IPS DF 6.9 (cell line): ENCODE measurements around the gene GADD45B.
"Not testable (repeated sequence)": the region's sequence is repeated elsewhere in the genome, so short reads cannot be mapped to it uniquely, and the experiment has no call there.

Experiments
- DNase-seq: peaks from one replicate; pipeline ENCODE4 v3.0.0-alpha.2; 2013; ENCODE audit warnings: low read depth, low spot score
- H3K27ac ChIP-seq: one replicate; pipeline ENCODE4 v1.5.1; 2013; ENCODE audit warnings: low read length, control low read depth
- H3K27me3 ChIP-seq: 2 replicates; pipeline ENCODE4 v1.6.1; 2013; ENCODE audit warnings: mild to moderate bottlenecking, low read length; ENCODE audit not compliant: control insufficient read depth, insufficient read depth
- H3K36me3 ChIP-seq: 2 replicates; pipeline ENCODE4 v1.6.1; 2013; ENCODE audit warnings: low read length; ENCODE audit not compliant: control insufficient read depth, insufficient read depth
- H3K4me1 ChIP-seq: 2 replicates; pipeline ENCODE4 v1.6.1; 2013; ENCODE audit warnings: low read length; ENCODE audit not compliant: control insufficient read depth, insufficient read depth
- H3K4me3 ChIP-seq: 2 replicates; pipeline ENCODE4 v1.5.1; 2013; ENCODE audit warnings: mild to moderate bottlenecking, low read length
- H3K9me3 ChIP-seq: 2 replicates; pipeline ENCODE4 v1.6.1; 2013; ENCODE audit warnings: low read length, inconsistent platforms; ENCODE audit not compliant: control insufficient read depth, insufficient read depth
- WGBS: extraction: QIAGEN DNeasy Blood & Tissue Kit; methylation state at CpG from one replicate; pipeline ENCODE4 v1.1.7; 2013; ENCODE audit warnings: mixed read lengths, missing lambda C conversion rate; ENCODE audit not compliant: insufficient read length, insufficient coverage; 5-methylcytosine and 5-hydroxymethylcytosine counted together

Gene GADD45B

DNA sequence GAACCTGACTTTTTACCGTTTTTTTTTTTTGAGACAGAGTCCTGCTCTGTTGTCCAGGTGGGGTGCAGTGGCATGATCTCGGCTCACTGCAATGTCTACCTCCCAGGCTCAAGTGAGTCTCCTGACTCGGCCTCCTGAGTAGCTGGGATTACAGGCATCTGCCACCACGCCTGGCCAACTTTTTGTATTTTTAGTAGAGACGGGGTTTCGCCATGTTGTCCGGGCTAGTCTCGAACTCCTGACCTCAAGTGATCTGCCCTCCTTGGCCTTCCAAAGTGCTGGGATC lies 6.1 kb upstream of the GADD45B start:
- H3K4me3 ChIP-seq, H3K27ac ChIP-seq, H3K27me3 ChIP-seq, H3K36me3 ChIP-seq, DNase-seq, H3K9me3 ChIP-seq, H3K4me1 ChIP-seq: not testable (repeated sequence)
- WGBS, result no CpG with 5 or more reads among the region's 8 CpGs

DNA sequence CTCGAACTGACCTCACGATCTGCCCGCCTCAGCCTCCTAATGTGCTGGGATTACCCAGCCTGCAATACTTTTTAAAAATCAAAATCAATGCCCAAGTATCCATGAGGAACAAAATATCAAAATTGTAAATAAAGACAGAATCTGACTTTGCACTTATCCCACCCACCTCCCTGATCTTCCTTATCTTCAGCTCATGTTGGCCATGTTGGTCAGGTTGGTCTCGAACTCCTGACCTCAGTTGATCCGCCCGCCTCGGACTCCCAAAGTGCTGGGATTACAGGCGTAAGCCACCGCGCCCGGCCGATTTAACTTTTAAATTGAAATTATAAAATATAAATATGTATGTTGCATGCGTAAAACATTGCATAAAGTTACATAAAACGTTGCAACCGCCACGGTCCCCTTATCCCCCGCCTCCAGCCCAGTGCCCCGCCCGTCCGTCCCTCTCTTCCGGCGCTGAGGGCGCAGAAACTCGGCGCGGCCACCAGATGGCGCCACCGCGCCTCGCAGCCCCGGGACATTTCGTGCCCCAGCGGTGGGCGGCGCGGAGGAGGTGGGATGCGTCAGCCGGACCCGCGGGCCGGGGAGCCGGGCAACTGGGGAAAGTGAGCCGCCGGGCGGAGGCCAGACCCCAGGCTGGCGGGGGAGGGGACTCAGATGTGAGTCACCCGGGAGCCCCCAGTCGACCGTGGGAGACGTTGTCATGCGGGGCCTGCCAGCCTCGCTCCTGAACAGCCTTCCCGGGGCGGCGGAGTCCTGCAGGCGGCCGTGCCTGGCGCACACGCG lies 1.5 kb upstream of the GADD45B start:
- H3K36me3 ChIP-seq, result no peaks in the 10 kb centered on the region
- WGBS, result no CpG with 5 or more reads among the region's 60 CpGs
- H3K27me3 ChIP-seq, result no peaks in the 10 kb centered on the region
- H3K4me3 ChIP-seq, result no peak overlapping the region; the same call in 1 of the 2 replicates
- no peak overlapping the region for H3K27ac ChIP-seq
- DNase-seq, result no peak
- peaks cover 5% of the 10 kb centered on the region; the same call in 1 of the 2 replicates for H3K4me1 ChIP-seq
- no peaks in the 10 kb centered on the region for H3K9me3 ChIP-seq

DNA sequence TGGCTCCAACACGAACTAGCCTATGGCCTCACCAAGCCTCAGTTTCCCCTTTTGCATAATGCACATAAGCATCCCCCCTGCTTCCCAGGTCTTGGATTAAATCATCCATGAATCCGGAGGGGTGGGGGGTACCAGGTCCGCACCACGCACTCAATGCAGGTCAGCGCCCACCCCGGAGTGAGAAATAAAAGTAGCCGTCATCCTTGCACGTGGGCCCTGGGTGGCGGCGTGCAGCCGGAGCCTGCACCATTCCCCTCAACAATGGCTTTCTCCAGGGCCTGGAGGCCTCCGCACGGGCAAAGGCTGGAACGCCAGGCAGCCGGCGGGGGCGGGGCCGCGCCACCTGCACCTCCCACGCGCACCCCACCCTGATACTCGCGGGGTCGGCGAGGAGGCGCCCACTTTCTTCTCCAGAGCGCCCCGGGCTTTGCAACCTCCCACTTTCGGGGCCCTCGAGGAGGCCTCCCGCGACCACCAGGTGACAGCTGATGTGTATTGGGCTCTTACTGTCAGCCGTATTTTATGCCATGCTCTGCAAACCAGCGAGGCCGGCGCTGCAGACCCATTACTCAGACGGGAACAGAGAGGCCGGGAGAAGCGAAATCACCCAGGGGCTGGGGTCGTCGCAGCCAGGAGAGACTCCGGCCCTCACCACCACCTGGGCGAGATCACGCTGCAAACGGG lies 767 bp upstream of the GADD45B start:
- DNase-seq, result no peak
- H3K4me3 ChIP-seq, result peak overlapping the region; percentile 4; the same call in 1 of the 2 replicates
- no peaks in the 10 kb centered on the region for H3K36me3 ChIP-seq
- no peaks in the 10 kb centered on the region for H3K9me3 ChIP-seq
- WGBS, result no CpG with 5 or more reads among the region's 45 CpGs
- H3K27me3 ChIP-seq, result no peaks in the 10 kb centered on the region
- H3K4me1 ChIP-seq, result peaks cover 5% of the 10 kb centered on the region; the same call in 1 of the 2 replicates
- no peak overlapping the region for H3K27ac ChIP-seq

DNA sequence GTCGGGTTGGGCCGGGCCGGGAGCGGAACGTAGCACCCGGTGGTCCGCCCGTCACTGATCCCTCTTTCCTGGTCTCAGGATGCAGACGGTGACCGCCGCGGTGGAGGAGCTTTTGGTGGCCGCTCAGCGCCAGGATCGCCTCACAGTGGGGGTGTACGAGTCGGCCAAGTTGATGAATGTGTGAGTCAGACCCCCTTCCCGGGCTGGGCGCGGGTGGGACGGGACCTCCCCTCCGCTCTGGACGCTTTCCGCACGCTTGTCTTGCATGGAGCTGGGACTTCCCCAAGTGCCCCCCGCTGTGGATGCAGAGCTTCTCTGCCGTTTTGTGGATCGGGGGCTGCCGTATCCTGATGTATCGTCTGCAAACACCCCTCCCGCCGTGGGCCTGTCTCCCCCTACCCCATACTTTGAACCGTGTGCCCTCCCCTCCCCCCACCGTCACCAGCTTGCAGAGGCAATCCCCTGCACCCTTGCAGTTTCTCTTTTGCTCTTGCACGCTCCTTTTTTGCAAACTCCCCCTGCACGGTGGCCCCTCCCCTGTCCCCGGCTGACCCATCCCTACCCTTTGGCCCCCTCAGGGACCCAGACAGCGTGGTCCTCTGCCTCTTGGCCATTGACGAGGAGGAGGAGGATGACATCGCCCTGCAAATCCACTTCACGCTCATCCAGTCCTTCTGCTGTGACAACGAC lies 669 bp downstream of the GADD45B start:
- Histone ChIP-seq H3K9me3 (no peaks in the 10 kb centered on the region), H3K4me3 (peak overlapping the region; percentile 74), H3K27ac (no peak overlapping the region), H3K36me3 (no peaks in the 10 kb centered on the region), H3K27me3 (no peaks in the 10 kb centered on the region), H3K4me1 (peaks cover 5% of the 10 kb centered on the region; the same call in 1 of the 2 replicates)
- WGBS, result no CpG with 5 or more reads among the region's 42 CpGs
- DNase-seq, result no peak

DNA sequence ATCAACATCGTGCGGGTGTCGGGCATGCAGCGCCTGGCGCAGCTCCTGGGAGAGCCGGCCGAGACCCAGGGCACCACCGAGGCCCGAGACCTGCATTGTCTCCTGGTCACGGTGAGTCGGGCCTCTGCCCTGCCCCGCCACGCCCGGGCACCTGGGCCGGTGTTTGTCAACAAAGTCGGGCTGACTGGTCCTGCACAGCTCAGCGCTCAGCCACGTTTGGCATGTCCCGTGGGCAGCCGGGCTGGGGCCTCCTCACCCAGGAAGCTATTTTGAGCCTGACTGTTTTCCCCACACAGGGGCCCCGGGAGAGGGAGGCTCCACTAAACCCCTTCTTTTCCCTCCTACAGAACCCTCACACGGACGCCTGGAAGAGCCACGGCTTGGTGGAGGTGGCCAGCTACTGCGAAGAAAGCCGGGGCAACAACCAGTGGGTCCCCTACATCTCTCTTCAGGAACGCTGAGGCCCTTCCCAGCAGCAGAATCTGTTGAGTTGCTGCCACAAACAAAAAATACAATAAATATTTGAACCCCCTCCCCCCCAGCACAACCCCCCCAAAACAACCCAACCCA lies 1.3 kb downstream of the GADD45B start:
- no peak overlapping the region for H3K27ac ChIP-seq
- no CpG with 5 or more reads among the region's 27 CpGs for WGBS

DNA sequence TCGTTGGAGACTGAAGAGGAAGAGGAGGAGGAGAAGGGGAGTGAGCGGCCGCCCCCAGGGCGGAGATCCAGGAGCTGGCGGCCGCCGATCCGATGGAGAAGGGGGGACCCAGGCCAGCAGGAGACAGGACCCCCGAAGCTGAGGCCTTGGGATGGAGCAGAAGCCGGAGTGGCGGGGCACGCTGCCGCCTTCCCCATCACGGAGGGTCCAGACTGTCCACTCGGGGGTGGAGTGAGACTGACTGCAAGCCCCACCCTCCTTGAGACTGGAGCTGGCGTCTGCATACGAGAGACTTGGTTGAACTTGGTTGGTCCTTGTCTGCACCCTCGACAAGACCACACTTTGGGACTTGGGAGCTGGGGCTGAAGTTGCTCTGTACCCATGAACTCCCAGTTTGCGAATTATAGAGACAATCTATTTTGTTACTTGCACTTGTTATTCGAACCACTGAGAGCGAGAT lies 1.8 kb downstream of the GADD45B start:
- Histone ChIP-seq H3K4me1 (peaks cover 5% of the 10 kb centered on the region; the same call in 1 of the 2 replicates), H3K4me3 (no peak overlapping the region), H3K27ac (no peak overlapping the region), H3K36me3 (no peaks in the 10 kb centered on the region), H3K27me3 (no peaks in the 10 kb centered on the region), H3K9me3 (no peaks in the 10 kb centered on the region)
- DNase-seq, result no peak
- WGBS, result no CpG with 5 or more reads among the region's 21 CpGs

More for the DNA sequence above, 1.3 kb downstream of the GADD45B start:
- H3K9me3 ChIP-seq, result no peaks in the 10 kb centered on the region
- H3K4me1 ChIP-seq, result peaks cover 5% of the 10 kb centered on the region; the same call in 1 of the 2 replicates
- no peaks in the 10 kb centered on the region for H3K36me3 ChIP-seq
- peak overlapping the region; percentile 74; the same call in 1 of the 2 replicates for H3K4me3 ChIP-seq
- H3K27me3 ChIP-seq, result no peaks in the 10 kb centered on the region
- no peak for DNase-seq

DNA sequence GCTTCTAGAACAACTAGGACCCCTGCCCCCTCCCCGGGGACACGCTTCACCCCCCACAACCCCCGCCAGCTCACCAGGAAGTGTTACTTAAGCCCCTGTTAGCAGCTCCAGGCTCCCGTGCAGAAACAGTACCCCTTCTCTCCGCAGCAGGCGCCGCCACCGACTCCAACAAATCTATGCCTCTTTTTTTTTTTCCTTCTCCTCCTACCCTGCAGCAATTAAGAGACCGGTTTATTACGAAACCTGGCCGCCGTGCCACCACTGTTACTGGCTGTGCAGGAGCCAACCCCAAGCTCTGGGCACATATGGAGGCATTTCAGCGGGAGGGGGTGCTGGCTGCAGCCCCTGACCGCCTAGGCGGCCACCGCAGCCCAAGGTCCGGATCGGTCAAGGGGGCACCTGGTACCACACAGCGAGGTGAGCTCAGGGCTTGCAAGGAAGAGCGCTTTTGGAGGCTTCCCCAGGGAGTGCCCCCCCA lies 2.4 kb downstream of the GADD45B start:
- H3K4me3 ChIP-seq, result peak overlapping the region; percentile 55; the same call in 1 of the 2 replicates
- no CpG with 5 or more reads among the region's 20 CpGs for WGBS
- no peaks in the 10 kb centered on the region for H3K36me3 ChIP-seq
- H3K27ac ChIP-seq, result no peak overlapping the region
- H3K4me1 ChIP-seq, result peaks cover 5% of the 10 kb centered on the region; the same call in 1 of the 2 replicates
- H3K27me3 ChIP-seq, result no peaks in the 10 kb centered on the region
- no peaks in the 10 kb centered on the region for H3K9me3 ChIP-seq
- no peak for DNase-seq

DNA sequence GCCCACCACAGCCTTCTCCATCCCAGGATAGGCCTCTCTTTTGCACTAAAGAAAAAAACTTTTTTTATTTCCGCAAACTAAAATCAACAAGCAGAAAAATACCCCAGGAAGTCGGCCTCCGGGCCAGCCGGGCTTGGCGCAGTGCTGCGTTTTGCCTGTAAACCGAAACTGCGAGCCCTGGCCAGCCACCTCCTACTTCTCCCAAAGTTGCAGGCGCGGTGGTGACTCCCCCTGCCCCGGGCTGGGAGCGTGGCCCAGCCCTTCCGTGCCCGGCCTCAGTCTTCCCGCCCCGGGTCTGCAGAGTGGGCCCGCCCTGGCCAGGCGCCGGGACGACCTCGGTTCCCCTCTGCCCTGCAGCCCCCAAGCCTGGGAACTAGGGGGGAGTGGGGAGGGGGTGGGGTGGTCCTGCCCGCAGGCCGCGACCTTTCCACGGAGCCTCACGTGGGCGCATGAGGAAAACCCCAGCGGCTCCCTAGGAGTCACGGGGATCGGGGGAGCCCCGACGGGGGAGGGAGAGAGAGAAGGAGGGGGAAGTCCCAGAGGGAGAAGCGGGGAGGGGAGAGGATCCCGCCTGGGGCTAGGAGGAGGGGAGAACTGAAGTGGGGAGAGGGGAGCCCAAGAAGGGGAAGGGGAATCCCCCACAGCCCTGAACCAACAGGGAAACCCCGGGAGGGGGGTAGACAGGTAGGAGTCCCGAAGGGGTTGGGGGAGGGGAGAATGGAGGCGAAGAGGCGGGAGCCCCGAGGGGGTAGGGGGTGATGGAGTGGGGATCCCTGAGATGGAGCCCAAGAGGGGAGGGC lies 3.0 kb downstream of the GADD45B start:
- Histone ChIP-seq H3K9me3 (no peaks in the 10 kb centered on the region), H3K4me3 (peak overlapping the region; percentile 55; the same call in 1 of the 2 replicates), H3K4me1 (peaks cover 5% of the 10 kb centered on the region; the same call in 1 of the 2 replicates), H3K36me3 (no peaks in the 10 kb centered on the region), H3K27ac (no peak overlapping the region), H3K27me3 (no peaks in the 10 kb centered on the region)
- no peak for DNase-seq
- no CpG with 5 or more reads among the region's 39 CpGs for WGBS

DNA sequence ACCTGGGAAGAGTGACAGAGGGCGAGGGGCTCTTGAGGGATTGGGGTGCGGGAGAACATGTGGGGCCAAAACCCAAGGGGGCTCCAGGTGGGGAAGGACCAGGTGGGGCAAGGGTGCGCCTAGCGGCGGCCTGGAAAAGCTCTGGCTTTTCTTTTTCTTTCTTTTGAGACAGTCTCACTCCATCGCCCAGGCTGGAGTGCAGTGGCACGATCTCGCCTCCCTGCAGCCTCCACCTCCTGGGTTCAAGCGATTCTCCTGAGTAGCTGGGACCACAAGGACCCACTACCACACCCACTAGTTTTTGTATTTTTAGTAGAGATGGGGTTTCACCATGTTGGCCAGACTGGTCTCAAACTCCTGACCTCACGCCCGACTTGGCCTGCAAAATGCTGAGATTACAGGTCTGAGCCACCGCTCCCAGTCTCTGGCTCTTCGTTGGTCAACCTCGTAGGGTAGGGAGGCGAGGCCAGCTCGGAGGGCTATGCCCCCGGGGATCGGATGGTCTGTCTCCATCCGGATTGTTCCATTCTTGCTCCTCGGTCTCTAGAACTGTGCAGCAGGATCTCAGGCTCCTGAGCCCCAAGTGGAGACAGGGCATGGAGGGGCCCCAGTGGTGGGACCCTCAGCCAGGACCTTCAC lies 3.7 kb downstream of the GADD45B start:
- Histone ChIP-seq H3K36me3 (no peaks in the 10 kb centered on the region), H3K27ac (no peak overlapping the region), H3K27me3 (no peaks in the 10 kb centered on the region), H3K4me1 (peaks cover 5% of the 10 kb centered on the region; the same call in 1 of the 2 replicates), H3K9me3 (no peaks in the 10 kb centered on the region), H3K4me3 (peak overlapping the region; percentile 55; the same call in 1 of the 2 replicates)
- DNase-seq, result no peak
- WGBS, result no CpG with 5 or more reads among the region's 20 CpGs
